HEK293 (cell line): Measurements from ENCODE around the gene LETM1.

Experiments used
- CTCF ChIA-PET: fragments of 350-600 bp; formaldehyde crosslinking; extraction: SDS; loops from one replicate; lab custom pipeline; 2021; ENCODE audit warnings: antibody characterized with exemption; lab: Yijun Ruan, JAX
- POLR2A ChIA-PET: fragments of 300-600 bp; formaldehyde crosslinking; extraction: SDS; loops from one replicate; lab custom pipeline; 2020; ENCODE audit warnings: antibody characterized with exemption, inconsistent platforms; lab: Yijun Ruan, JAX
- H3K27ac ChIP-seq: fragments of 200-500 bp; sonication (Bioruptor generic); 2 replicates; pipeline ENCODE4 v1.5.1; 2014; ENCODE audit warnings: low read depth, low read length, control low read depth, inconsistent platforms; ENCODE audit errors: extremely low read depth
- H3K36me3 ChIP-seq, 2 experiments: fragments of 200-500 bp in 1 of 2; sonication (Bioruptor generic) in 1 of 2; 1 replicate in 1 of 2; 2 replicates in 1 of 2; pipeline ENCODE4 v1.5.1; 2014 to 2017; ENCODE audit warnings: inconsistent platforms in 2 of 2, low read length in 2 of 2; ENCODE audit not compliant: control insufficient read depth in 2 of 2, insufficient read depth in 1 of 2
- H3K4me1 ChIP-seq: fragments of 200-500 bp; sonication (Bioruptor generic); 2 replicates; pipeline ENCODE4 v1.5.1; 2014; ENCODE audit warnings: mild to moderate bottlenecking, low read length, inconsistent platforms; ENCODE audit not compliant: control insufficient read depth, insufficient read depth
- H3K4me3 ChIP-seq: 2 replicates; pipeline ENCODE4 v1.5.1; 2011; ENCODE audit warnings: low read depth, mild to moderate bottlenecking, control low read depth, low read length, moderate library complexity
- H3K9me3 ChIP-seq: fragments of 200-500 bp; sonication (Bioruptor generic); 2 replicates; pipeline ENCODE4 v1.5.1; 2014; ENCODE audit warnings: low read depth, low read length, inconsistent platforms; ENCODE audit not compliant: control insufficient read depth, insufficient read depth
- BCL11B ChIP-seq: fragments of 450-650 bp; formaldehyde crosslinking; IDR thresholded peaks from 2 replicates; pipeline ENCODE4 v1.5.1; 2016; ENCODE audit warnings: low read depth, missing biosample characterization, missing genetic modification characterization
- ZFP37 ChIP-seq: fragments of 450-650 bp; formaldehyde crosslinking; IDR thresholded peaks from 2 replicates; pipeline ENCODE4 v1.5.1; 2016; ENCODE audit warnings: missing biosample characterization, missing genetic modification characterization
- ZNF19 ChIP-seq: fragments of 450-650 bp; formaldehyde crosslinking; IDR thresholded peaks from 2 replicates; pipeline ENCODE4; 2016; ENCODE audit warnings: missing biosample characterization, missing genetic modification characterization, low read depth
- ZNF211 ChIP-seq: fragments of 450-650 bp; formaldehyde crosslinking; IDR thresholded peaks from 2 replicates; pipeline ENCODE4 v1.5.1; 2016; ENCODE audit warnings: low read depth, missing biosample characterization, missing genetic modification characterization
- ZNF23 ChIP-seq: fragments of 450-650 bp; formaldehyde crosslinking; IDR thresholded peaks from 2 replicates; pipeline ENCODE4 v1.5.1; 2016; ENCODE audit warnings: missing biosample characterization, missing genetic modification characterization, borderline replicate concordance
- ZNF248 ChIP-seq: fragments of 450-650 bp; formaldehyde crosslinking; IDR thresholded peaks from 2 replicates; pipeline ENCODE4 v1.5.1; 2017; ENCODE audit warnings: missing biosample characterization, missing genetic modification characterization
- ZNF354C ChIP-seq: fragments of 450-650 bp; formaldehyde crosslinking; IDR thresholded peaks from 2 replicates; pipeline ENCODE4 v1.5.1; 2016; ENCODE audit warnings: missing biosample characterization, missing genetic modification characterization, low read depth, borderline replicate concordance
- ZNF426 ChIP-seq: fragments of 450-650 bp; formaldehyde crosslinking; IDR thresholded peaks from 2 replicates; pipeline ENCODE4 v1.5.1; 2017; ENCODE audit warnings: missing biosample characterization, missing genetic modification characterization, mild to moderate bottlenecking, inconsistent platforms, moderate library complexity
- ZNF600 ChIP-seq: fragments of 450-650 bp; formaldehyde crosslinking; IDR thresholded peaks from 2 replicates; pipeline ENCODE4 v1.5.1; 2016; ENCODE audit warnings: missing biosample characterization, missing genetic modification characterization
- ZNF791 ChIP-seq: fragments of 450-650 bp; formaldehyde crosslinking; IDR thresholded peaks from 2 replicates; pipeline ENCODE4 v1.5.1; 2016; ENCODE audit warnings: missing biosample characterization, missing genetic modification characterization
- ZNF830 ChIP-seq: fragments of 450-650 bp; IDR thresholded peaks from 2 replicates; pipeline ENCODE4 v1.5.0; 2018; ENCODE audit warnings: missing biosample characterization, missing genetic modification characterization, low read depth, mild to moderate bottlenecking, moderate library complexity
- TF ChIP-seq, protein P1 (sequence below): fragments of 450-650 bp; formaldehyde crosslinking; IDR thresholded peaks from 2 replicates; pipeline ENCODE4 v1.5.1; 2016; ENCODE audit warnings: missing biosample characterization, missing genetic modification characterization
- TF ChIP-seq, protein P2 (sequence below): fragments of 450-650 bp; formaldehyde crosslinking; optimal IDR thresholded peaks from 2 replicates; pipeline ENCODE3; 2016; ENCODE audit warnings: missing biosample characterization, mild to moderate bottlenecking, missing genetic modification characterization
- TF ChIP-seq, protein P3 (sequence below): fragments of 450-650 bp; formaldehyde crosslinking; IDR thresholded peaks from 2 replicates; pipeline ENCODE4 v1.5.1; 2016; ENCODE audit warnings: missing biosample characterization, missing genetic modification characterization

Gene LETM1

DNA sequence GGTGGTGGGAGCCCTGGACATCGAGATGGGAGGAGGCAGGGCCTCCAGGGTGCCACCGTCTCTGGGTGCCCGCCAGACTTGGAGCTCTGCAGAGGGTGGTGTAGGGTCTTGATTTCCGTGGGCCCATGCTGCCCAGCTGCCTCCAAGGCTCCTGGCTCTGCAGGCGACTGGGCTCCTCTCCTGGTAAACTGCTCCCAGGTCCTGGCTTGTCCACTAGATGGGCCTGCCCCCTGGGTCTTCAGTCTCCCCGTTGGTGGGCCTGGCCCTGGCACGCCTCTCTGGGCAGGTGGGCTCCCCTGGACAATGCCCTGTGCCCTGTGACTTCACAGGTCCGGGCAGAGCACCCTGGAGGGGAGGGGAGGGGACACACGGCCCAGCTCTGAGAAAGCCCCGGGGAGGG, 55.2 kb downstream of the LETM1 start:
- no peaks in the 10 kb centered on the region for H3K4me1 ChIP-seq
- H3K36me3 ChIP-seq = peaks cover 0 to 82% of the 10 kb centered on the region in 2 experiments; a peak in 1 of 3 replicates
- no peak overlapping the region for H3K4me3 ChIP-seq
- ChIA-PET POLR2A (interaction anchor here (0.6 kb wide), 1 partner anchor 62 kb away, joined by 3 read pairs; no protein-coding TSS in a partner anchor), CTCF (interaction anchor here (0.6 to 1.3 kb wide), 3 partner anchors 8 to 1142 kb away, joined by 4 to 9 read pairs (median 7); no protein-coding TSS in a partner anchor)
- no peak overlapping the region for H3K27ac ChIP-seq
- no peak for TF ChIP-seq ZNF600 (tag by site-specific recombination)
- no peak for TF ChIP-seq ZNF211 (tag by site-specific recombination)
- TF ChIP-seq ZNF354C = no peak
- TF ChIP-seq, protein P1, sequence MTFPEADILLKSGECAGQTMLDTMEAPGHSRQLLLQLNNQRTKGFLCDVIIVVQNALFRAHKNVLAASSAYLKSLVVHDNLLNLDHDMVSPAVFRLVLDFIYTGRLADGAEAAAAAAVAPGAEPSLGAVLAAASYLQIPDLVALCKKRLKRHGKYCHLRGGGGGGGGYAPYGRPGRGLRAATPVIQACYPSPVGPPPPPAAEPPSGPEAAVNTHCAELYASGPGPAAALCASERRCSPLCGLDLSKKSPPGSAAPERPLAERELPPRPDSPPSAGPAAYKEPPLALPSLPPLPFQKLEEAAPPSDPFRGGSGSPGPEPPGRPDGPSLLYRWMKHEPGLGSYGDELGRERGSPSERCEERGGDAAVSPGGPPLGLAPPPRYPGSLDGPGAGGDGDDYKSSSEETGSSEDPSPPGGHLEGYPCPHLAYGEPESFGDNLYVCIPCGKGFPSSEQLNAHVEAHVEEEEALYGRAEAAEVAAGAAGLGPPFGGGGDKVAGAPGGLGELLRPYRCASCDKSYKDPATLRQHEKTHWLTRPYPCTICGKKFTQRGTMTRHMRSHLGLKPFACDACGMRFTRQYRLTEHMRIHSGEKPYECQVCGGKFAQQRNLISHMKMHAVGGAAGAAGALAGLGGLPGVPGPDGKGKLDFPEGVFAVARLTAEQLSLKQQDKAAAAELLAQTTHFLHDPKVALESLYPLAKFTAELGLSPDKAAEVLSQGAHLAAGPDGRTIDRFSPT (tag by site-specific recombination) = 0 out of 2 replicates have a peak, but pooled peaks have one; percentile 18
- H3K9me3 ChIP-seq = no peaks in the 10 kb centered on the region

DNA sequence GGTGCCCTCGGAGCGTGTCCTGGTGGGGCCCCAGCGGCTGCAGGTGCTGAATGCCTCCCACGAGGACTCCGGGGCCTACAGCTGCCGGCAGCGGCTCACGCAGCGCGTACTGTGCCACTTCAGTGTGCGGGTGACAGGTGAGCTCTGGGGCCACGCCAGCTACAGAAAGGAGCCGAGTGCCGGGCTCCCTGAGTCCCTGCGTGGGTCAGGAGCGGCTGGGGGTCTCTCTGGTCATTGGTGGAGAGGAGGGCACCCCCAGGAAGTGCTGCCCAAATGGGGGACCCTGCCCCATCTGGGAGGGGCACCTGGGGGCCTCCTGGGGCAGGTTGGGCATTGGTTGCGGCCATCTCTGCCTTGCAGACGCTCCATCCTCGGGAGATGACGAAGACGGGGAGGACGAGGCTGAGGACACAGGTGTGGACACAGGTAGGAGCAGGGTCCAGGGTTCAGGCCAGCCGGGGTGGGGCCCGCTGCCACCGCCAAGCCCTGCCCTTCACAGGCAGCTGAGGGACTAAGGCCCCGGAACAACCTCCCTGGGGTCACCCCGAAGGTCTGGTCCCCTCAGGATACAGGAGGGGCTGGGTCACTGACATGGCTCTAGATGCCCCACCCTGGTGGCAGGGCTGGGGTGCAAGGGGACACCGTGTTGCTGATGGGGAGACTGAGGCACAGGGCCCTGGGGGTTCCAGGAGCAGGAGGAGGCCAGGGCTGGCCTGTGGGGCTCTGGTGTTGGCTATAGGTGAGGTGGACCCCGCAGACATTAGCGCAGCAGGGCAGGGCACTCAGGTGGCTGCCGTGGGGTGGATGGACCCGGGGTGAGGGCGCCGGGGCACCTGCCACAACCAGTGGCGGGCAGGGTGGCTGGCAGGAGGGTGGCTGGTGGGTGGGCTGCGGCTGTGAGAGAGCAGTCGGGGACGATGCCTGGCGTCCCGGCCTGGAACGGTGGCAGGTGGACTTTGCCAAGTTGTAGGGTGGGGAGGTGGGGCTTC, 56.3 kb downstream of the LETM1 start:
- ChIA-PET POLR2A (no interaction called here), CTCF (interaction anchor here (0.7 to 1.3 kb wide), 3 partner anchors 9 to 1143 kb away, joined by 3 to 7 read pairs (median 4); no protein-coding TSS in a partner anchor)
- TF ChIP-seq ZNF248 (tag by site-specific recombination) = no peak
- TF ChIP-seq ZNF830 (tag by site-specific recombination) = no peak
- TF ChIP-seq, protein P2, sequence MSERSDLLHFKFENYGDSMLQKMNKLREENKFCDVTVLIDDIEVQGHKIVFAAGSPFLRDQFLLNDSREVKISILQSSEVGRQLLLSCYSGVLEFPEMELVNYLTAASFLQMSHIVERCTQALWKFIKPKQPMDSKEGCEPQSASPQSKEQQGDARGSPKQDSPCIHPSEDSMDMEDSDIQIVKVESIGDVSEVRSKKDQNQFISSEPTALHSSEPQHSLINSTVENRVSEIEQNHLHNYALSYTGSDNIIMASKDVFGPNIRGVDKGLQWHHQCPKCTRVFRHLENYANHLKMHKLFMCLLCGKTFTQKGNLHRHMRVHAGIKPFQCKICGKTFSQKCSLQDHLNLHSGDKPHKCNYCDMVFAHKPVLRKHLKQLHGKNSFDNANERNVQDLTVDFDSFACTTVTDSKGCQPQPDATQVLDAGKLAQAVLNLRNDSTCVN (tag by site-specific recombination) = no peak
- TF ChIP-seq BCL11B (tag by site-specific recombination) = no peak
- TF ChIP-seq ZNF791 (tag by site-specific recombination) = no peak
- TF ChIP-seq, protein P3, sequence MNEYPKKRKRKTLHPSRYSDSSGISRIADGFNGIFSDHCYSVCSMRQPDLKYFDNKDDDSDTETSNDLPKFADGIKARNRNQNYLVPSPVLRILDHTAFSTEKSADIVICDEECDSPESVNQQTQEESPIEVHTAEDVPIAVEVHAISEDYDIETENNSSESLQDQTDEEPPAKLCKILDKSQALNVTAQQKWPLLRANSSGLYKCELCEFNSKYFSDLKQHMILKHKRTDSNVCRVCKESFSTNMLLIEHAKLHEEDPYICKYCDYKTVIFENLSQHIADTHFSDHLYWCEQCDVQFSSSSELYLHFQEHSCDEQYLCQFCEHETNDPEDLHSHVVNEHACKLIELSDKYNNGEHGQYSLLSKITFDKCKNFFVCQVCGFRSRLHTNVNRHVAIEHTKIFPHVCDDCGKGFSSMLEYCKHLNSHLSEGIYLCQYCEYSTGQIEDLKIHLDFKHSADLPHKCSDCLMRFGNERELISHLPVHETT (tag by site-specific recombination) = no peak
- no peak for TF ChIP-seq ZNF426 (tag by site-specific recombination)
- TF ChIP-seq ZFP37 (tag by site-specific recombination) = no peak
- no peak for TF ChIP-seq ZNF23
- no peak for TF ChIP-seq ZNF19 (tag by site-specific recombination)
- no peak for TF ChIP-seq ZNF211 (tag by site-specific recombination)
- Histone ChIP-seq H3K27ac (no peak overlapping the region), H3K4me1 (no peaks in the 10 kb centered on the region), H3K4me3 (no peak overlapping the region), H3K9me3 (no peaks in the 10 kb centered on the region), H3K36me3 (peaks cover 0 to 74% of the 10 kb centered on the region in 2 experiments; a peak in 1 of 3 replicates)
